Fibroblast of mammary gland (primary cell): ENCODE results near the gene GGACT.

Source experiments
- DNase-seq: peaks from one replicate; pipeline ENCODE4 v3.0.0-alpha.2; 2010; ENCODE audit warnings: low read depth
- H3K4me3 ChIP-seq: 2 replicates; pipeline ENCODE4 v1.5.1; 2011; ENCODE audit warnings: low read depth, mild to moderate bottlenecking, low read length, moderate library complexity; ENCODE audit not compliant: control insufficient read depth
- CTCF ChIP-seq: conservative IDR thresholded peaks from 2 replicates; pipeline ENCODE4 v1.5.1; 2011; ENCODE audit warnings: low read depth, low read length, inconsistent platforms; ENCODE audit not compliant: control insufficient read depth, insufficient read depth

Gene GGACT

GRCh38 chr13:100511466-100511865 lies 77.1 kb downstream of the GGACT start:
- DNase-seq, result no peak
- H3K4me3 ChIP-seq, result no peak overlapping the region
- TF ChIP-seq CTCF, result no peak

DNA sequence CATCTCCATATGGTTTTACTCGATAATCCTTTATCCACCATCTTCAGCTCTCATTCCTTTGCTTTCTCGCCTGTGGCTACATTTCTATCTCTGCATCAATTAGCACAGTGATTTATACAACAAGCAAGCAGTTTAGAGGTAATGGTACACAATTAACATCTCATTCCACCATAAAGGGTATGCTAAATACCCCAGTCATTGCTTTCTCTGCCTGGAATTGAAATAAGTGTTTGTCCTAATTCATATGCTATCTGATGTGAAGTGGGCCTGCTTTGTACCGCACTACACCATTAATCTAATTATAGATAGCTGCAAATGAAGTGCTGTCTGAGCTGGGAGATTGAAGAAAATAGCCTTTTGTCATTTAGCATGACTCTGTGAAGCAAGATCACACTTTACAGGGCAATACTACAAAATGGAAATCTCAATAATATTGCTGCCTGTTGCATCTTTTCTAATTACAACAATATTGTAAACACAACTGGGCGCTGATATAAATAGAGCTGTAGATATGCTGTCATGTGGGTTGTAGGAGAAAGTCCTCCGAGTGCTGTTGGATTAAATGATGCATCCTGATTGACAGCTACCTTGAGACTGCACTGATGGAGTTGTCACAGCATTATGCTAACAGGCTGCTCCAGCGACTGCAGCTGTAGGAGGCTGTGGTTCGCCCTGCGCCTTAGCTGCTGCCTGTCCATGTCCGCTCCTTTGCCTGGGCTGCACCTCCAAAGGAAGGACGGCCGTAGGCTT lies 78.2 kb downstream of the GGACT start:
- TF ChIP-seq CTCF, result no peak
- H3K4me3 ChIP-seq, result no peak overlapping the region
- no peak for DNase-seq

DNA sequence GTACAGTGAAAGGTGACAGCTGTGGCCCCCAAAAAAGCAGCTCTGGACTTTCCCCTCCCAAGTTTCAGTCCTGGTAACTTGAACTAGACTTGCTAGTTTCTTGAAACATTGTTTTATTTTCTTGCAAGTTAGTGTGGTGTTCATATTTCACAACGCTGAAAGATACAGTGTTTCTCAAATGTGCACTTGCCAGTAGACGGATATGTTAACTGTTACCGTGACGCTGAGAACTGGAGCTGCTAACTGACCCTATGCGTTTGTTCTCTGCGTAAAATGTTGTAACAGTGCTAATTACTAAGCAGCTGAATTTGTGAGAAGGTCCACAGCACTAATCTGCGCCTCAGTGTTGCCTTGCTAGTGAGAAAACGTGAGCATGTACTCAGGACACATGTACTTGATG lies 79.6 kb downstream of the GGACT start:
- no peak for TF ChIP-seq CTCF
- DNase-seq, result no peak
- H3K4me3 ChIP-seq, result no peak overlapping the region

DNA sequence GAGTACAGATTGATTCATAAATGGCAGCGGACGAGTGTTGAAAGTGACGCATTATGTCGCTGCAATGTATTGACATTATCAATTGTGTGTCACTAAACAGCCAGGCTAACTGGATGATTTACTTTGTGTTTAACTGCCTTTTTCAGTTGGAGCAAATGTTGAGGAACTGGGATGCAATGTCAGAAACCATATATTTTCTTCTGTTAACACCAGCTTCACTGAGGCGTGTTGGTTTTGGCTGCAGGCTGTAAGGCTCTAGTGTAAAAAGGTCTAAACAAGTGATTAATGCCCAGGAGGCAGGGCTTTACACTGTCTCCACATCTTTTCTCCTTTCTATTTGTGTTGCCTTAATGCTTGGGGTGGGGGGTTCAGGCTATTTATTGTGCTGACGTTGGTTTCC lies 80.1 kb downstream of the GGACT start:
- no peak overlapping the region for H3K4me3 ChIP-seq
- no peak for TF ChIP-seq CTCF
- no peak for DNase-seq

DNA sequence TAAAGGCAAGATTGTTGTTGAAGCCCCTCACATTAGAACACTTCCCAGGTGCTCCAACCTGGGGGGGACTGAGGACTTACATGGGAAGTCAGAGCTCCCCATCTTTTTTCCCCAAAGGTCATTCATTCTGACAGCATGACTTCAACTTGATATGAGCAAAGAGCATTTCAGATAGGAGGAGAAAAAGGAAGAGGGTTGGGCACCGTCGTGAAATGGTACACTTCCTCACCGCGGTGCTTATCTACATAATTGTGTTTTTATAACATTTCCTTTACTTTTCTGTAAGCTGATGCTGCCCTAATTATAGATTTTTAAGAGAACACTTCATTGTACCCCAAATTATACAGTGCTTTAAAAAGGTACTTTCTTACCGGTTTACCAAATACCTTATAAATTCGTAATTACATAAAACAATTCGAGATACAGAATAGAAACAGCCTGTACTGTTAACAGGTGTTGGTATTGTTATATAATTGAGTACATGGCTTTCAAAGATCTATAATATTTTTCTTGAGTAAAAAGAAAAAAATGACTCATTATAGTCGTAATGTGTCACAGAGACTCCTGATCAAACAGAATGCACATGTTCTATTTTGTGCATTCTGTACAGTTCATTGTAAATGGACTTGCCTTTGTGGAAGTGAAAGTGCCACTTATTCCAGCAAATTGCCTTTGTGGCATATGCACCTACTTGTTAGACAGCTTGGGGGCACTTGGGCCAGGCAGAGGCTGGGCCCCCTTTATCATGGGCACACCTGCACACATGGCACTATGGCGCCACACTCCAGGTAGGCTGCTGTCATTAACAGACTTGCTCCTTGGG lies 81.8 kb downstream of the GGACT start:
- peak; percentile 10 for DNase-seq
- H3K4me3 ChIP-seq, result no peak overlapping the region
- TF ChIP-seq CTCF, result no peak

- DNase-seq, result no peak
- TF ChIP-seq CTCF, result no peak
- H3K4me3 ChIP-seq, result no peak overlapping the region
Measured at GRCh38 chr13:100506154-100506553, 82.4 kb downstream of the GGACT start.
